ENCODE measurements around the gene CERS4. TPM values are rescaled to one million over a fixed set of nuclear protein-coding genes. Genes with fewer than 3 reads are reported as not detected.
"Not testable (repeated sequence)": the region's sequence is repeated elsewhere in the genome, so short reads cannot be mapped to it uniquely, and the experiment has no call there.

Gene CERS4
- total RNA-seq, 1 experiment from 2014 or later: 7.2 TPM

- intact Hi-C loops (cut with micrococcal nuclease; ENCODE audit: unreplicated experiment): no loop called here
- Histone ChIP-seq H3K79me2 (ENCODE audit: low read depth) (no peaks in the 10 kb centered on the region), H3K4me3 (no peak overlapping the region), H3K4me1 (replicated peaks; ENCODE audit: insufficient read depth) (no peaks in the 10 kb centered on the region), H4K20me1 (ENCODE audit: insufficient read depth) (no peaks in the 10 kb centered on the region), H3K9me2 (ENCODE audit: insufficient read depth) (no peaks in the 10 kb centered on the region), H3K27ac (no peak overlapping the region), H3K36me3 (ENCODE audit: low read depth) (no peaks in the 10 kb centered on the region), H3F3A (ENCODE audit: insufficient read depth, low read depth) (no peaks in the 10 kb centered on the region), H3K27me3 (ENCODE audit: insufficient read depth, low read depth) (no peaks in the 10 kb centered on the region), H3K9me3 (ENCODE audit: insufficient read depth, low read depth) (no peaks in the 10 kb centered on the region), H3K4me2 (no peak overlapping the region), H2AFZ (no peak overlapping the region)
- CTCF ChIA-PET: no interaction called here
- no TSS peak for BruUV-seq (replicated peaks)
- no peak for TF ChIP-seq EZH2 (IDR thresholded peaks at IDR 0.05; ENCODE audit: low read depth)
- TF ChIP-seq CTCF (conservative IDR thresholded peaks at IDR 0.05): no peak
- DNase-seq: no peak
- POLR2A ChIA-PET (ENCODE audit: unreplicated experiment): no interaction called here
Observed at GRCh38 chr19:8220481-8220880, 11.3 kb downstream of the CERS4 start.

GRCh38 chr19:8221161-8221560 is 12.0 kb downstream of the CERS4 start:
- CTCF ChIA-PET: no interaction called here
- no peaks in the 10 kb centered on the region for H3K79me2 ChIP-seq (ENCODE audit: low read depth)
- no peaks in the 10 kb centered on the region for H3K9me3 ChIP-seq (ENCODE audit: insufficient read depth, low read depth)
- intact Hi-C loops (cut with micrococcal nuclease; ENCODE audit: unreplicated experiment): no loop called here
- BruUV-seq (replicated peaks): no TSS peak
- H3K4me3 ChIP-seq: no peak overlapping the region
- H3F3A ChIP-seq (ENCODE audit: insufficient read depth, low read depth): no peaks in the 10 kb centered on the region
- peak in 1 of 2 experiments; percentile 7 for DNase-seq
- POLR2A ChIA-PET (ENCODE audit: unreplicated experiment): no interaction called here
- no peaks in the 10 kb centered on the region for H3K27me3 ChIP-seq (ENCODE audit: insufficient read depth, low read depth)
- no peaks in the 10 kb centered on the region for H4K20me1 ChIP-seq (ENCODE audit: insufficient read depth)
- no peaks in the 10 kb centered on the region for H3K36me3 ChIP-seq (ENCODE audit: low read depth)
- H3K4me2 ChIP-seq: no peak overlapping the region
- no peaks in the 10 kb centered on the region for H3K9me2 ChIP-seq (ENCODE audit: insufficient read depth)
- H3K27ac ChIP-seq: no peak overlapping the region
- H3K4me1 ChIP-seq (replicated peaks; ENCODE audit: insufficient read depth): no peaks in the 10 kb centered on the region
- TF ChIP-seq EZH2 (IDR thresholded peaks at IDR 0.05; ENCODE audit: low read depth) (no peak), CTCF (conservative IDR thresholded peaks at IDR 0.05) (no peak)
- H2AFZ ChIP-seq: no peak overlapping the region

GRCh38 chr19:8223442-8223841 is 14.3 kb downstream of the CERS4 start:
- H3K4me1 ChIP-seq (replicated peaks; ENCODE audit: insufficient read depth); H2AFZ ChIP-seq; H3K27ac ChIP-seq; DNase-seq; H3K9me2 ChIP-seq (ENCODE audit: insufficient read depth); H3K4me2 ChIP-seq; H4K20me1 ChIP-seq (ENCODE audit: insufficient read depth); H3F3A ChIP-seq (ENCODE audit: insufficient read depth, low read depth); H3K36me3 ChIP-seq (ENCODE audit: low read depth); H3K79me2 ChIP-seq (ENCODE audit: low read depth); intact Hi-C loops (cut with micrococcal nuclease; ENCODE audit: unreplicated experiment); BruUV-seq (replicated peaks); H3K9me3 ChIP-seq (ENCODE audit: insufficient read depth, low read depth); H3K27me3 ChIP-seq (ENCODE audit: insufficient read depth, low read depth); CTCF ChIA-PET; POLR2A ChIA-PET (ENCODE audit: unreplicated experiment); H3K4me3 ChIP-seq: not testable (repeated sequence)

- DNase-seq: no peak
- no peak overlapping the region for H3K4me2 ChIP-seq
- no peak overlapping the region for H2AFZ ChIP-seq
Observed at GRCh38 chr19:8224394-8225145, 15.4 kb downstream of the CERS4 start.

More at GRCh38 chr19:8224394-8225145, 15.4 kb downstream of the CERS4 start:
- Histone ChIP-seq H3K4me1 (replicated peaks; ENCODE audit: insufficient read depth) (no peaks in the 10 kb centered on the region), H3K36me3 (ENCODE audit: low read depth) (no peaks in the 10 kb centered on the region), H4K20me1 (ENCODE audit: insufficient read depth) (no peaks in the 10 kb centered on the region), H3F3A (ENCODE audit: insufficient read depth, low read depth) (no peaks in the 10 kb centered on the region), H3K9me3 (ENCODE audit: insufficient read depth, low read depth) (no peaks in the 10 kb centered on the region), H3K4me3 (no peak overlapping the region), H3K27ac (no peak overlapping the region), H3K79me2 (ENCODE audit: low read depth) (no peaks in the 10 kb centered on the region), H3K9me2 (ENCODE audit: insufficient read depth) (no peaks in the 10 kb centered on the region), H3K27me3 (ENCODE audit: insufficient read depth, low read depth) (no peaks in the 10 kb centered on the region)
- POLR2A ChIA-PET (ENCODE audit: unreplicated experiment): no interaction called here
- intact Hi-C loops (cut with micrococcal nuclease; ENCODE audit: unreplicated experiment): no loop called here
- no peak for TF ChIP-seq EZH2 (IDR thresholded peaks at IDR 0.05; ENCODE audit: low read depth)
- no peak for TF ChIP-seq CTCF (conservative IDR thresholded peaks at IDR 0.05)
- BruUV-seq (replicated peaks): no TSS peak
- CTCF ChIA-PET: no interaction called here
